ENCODE measurements around the gene NEU1. TPM values are rescaled to one million over a fixed set of nuclear protein-coding genes. Genes with fewer than 3 reads are reported as not detected.
A peak's percentile ranks its signal among the peaks of the same experiment; 100 is the strongest.

Gene NEU1
- total and polyA plus RNA-seq, 4 donors = 27.6 to 42.4 (median 34.8) TPM

DNA sequence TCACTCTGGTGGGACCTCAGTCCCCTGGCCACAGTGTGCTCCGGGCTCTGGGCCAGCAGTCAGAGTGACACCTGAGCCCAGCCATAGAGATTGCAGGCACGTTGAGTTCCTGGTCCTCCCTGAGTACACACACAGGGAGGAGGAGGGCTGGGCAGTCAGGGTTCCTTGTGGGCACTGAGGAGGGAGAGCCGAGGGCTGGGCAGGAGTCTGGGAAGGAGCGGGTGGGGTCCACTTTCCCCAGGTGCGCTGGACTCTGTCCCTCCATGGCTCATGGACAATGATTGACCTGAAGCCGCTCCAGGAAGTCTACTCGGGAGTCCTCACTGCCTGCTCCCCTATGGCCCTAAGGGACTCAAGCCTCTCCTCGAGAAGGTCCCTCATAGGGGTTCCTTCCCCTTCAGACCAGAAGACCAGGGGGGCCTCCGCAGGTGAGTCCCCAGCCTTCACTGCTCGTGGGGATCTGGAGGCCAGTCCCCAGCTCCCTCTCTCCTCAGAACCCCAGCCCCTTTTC, 15.1 kb upstream of the NEU1 start:
- peak; percentile 60 for DNase-seq (ENCODE audit: low spot score)
- peaks cover 2 to 26% (median 10%) of the 10 kb centered on the region in 4 donors for H3K36me3 ChIP-seq (ENCODE audit: control insufficient read depth in 4 of 4, insufficient read depth in 3 of 4, low read depth in 1 of 4, low read length in 3 of 4)
- no peaks in the 10 kb centered on the region for H3K27me3 ChIP-seq (ENCODE audit: control insufficient read depth in 4 of 4, insufficient read depth in 4 of 4, low read length in 3 of 4)
- no peak overlapping the region for H3K27ac ChIP-seq (ENCODE audit: low read depth in 1 of 2, low read length in 2 of 2)
- no peak overlapping the region for H3K9ac ChIP-seq (ENCODE audit: low read depth in 1 of 2, low read length in 2 of 2)
- H3K4me1 ChIP-seq (ENCODE audit: control insufficient read depth in 4 of 4, insufficient read depth in 4 of 4, low read length in 3 of 4) = no peaks in the 10 kb centered on the region
- H3K9me3 ChIP-seq (ENCODE audit: control insufficient read depth in 4 of 4, low read length in 3 of 4) = no peaks in the 10 kb centered on the region
- TF ChIP-seq SP1 (IDR thresholded peaks at IDR 0.05) (no peak), HNF4A (conservative IDR thresholded peaks at IDR 0.05) (no peak), RAD21 (IDR thresholded peaks at IDR 0.05) (no peak), GABPA (IDR thresholded peaks at IDR 0.05 in 1 of 2, conservative IDR thresholded peaks at IDR 0.05 in 1 of 2) (no peak), HNF4G (IDR thresholded peaks at IDR 0.05) (no peak), FOXA2 (IDR thresholded peaks at IDR 0.05) (no peak), YY1 (IDR thresholded peaks at IDR 0.05) (no peak), TAF1 (conservative IDR thresholded peaks at IDR 0.05) (no peak)
- TF ChIP-seq, protein P1, sequence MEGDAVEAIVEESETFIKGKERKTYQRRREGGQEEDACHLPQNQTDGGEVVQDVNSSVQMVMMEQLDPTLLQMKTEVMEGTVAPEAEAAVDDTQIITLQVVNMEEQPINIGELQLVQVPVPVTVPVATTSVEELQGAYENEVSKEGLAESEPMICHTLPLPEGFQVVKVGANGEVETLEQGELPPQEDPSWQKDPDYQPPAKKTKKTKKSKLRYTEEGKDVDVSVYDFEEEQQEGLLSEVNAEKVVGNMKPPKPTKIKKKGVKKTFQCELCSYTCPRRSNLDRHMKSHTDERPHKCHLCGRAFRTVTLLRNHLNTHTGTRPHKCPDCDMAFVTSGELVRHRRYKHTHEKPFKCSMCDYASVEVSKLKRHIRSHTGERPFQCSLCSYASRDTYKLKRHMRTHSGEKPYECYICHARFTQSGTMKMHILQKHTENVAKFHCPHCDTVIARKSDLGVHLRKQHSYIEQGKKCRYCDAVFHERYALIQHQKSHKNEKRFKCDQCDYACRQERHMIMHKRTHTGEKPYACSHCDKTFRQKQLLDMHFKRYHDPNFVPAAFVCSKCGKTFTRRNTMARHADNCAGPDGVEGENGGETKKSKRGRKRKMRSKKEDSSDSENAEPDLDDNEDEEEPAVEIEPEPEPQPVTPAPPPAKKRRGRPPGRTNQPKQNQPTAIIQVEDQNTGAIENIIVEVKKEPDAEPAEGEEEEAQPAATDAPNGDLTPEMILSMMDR (IDR thresholded peaks at IDR 0.05; ENCODE audit: low read depth, low read length, missing input control) = no peak
- TF ChIP-seq, protein P2, sequence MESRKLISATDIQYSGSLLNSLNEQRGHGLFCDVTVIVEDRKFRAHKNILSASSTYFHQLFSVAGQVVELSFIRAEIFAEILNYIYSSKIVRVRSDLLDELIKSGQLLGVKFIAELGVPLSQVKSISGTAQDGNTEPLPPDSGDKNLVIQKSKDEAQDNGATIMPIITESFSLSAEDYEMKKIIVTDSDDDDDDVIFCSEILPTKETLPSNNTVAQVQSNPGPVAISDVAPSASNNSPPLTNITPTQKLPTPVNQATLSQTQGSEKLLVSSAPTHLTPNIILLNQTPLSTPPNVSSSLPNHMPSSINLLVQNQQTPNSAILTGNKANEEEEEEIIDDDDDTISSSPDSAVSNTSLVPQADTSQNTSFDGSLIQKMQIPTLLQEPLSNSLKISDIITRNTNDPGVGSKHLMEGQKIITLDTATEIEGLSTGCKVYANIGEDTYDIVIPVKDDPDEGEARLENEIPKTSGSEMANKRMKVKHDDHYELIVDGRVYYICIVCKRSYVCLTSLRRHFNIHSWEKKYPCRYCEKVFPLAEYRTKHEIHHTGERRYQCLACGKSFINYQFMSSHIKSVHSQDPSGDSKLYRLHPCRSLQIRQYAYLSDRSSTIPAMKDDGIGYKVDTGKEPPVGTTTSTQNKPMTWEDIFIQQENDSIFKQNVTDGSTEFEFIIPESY (IDR thresholded peaks at IDR 0.05) = no peak
- TF ChIP-seq, protein P3, sequence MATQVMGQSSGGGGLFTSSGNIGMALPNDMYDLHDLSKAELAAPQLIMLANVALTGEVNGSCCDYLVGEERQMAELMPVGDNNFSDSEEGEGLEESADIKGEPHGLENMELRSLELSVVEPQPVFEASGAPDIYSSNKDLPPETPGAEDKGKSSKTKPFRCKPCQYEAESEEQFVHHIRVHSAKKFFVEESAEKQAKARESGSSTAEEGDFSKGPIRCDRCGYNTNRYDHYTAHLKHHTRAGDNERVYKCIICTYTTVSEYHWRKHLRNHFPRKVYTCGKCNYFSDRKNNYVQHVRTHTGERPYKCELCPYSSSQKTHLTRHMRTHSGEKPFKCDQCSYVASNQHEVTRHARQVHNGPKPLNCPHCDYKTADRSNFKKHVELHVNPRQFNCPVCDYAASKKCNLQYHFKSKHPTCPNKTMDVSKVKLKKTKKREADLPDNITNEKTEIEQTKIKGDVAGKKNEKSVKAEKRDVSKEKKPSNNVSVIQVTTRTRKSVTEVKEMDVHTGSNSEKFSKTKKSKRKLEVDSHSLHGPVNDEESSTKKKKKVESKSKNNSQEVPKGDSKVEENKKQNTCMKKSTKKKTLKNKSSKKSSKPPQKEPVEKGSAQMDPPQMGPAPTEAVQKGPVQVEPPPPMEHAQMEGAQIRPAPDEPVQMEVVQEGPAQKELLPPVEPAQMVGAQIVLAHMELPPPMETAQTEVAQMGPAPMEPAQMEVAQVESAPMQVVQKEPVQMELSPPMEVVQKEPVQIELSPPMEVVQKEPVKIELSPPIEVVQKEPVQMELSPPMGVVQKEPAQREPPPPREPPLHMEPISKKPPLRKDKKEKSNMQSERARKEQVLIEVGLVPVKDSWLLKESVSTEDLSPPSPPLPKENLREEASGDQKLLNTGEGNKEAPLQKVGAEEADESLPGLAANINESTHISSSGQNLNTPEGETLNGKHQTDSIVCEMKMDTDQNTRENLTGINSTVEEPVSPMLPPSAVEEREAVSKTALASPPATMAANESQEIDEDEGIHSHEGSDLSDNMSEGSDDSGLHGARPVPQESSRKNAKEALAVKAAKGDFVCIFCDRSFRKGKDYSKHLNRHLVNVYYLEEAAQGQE (IDR thresholded peaks at IDR 0.05) = no peak
- TF ChIP-seq, protein P4, sequence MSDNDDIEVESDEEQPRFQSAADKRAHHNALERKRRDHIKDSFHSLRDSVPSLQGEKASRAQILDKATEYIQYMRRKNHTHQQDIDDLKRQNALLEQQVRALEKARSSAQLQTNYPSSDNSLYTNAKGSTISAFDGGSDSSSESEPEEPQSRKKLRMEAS (IDR thresholded peaks at IDR 0.05) = no peak
- H3K4me3 ChIP-seq (ENCODE audit: low read depth in 1 of 3, low read length in 3 of 3) = no peak overlapping the region
- 65% methylated on average over 10 of the region's 10 CpGs for WGBS

DNA sequence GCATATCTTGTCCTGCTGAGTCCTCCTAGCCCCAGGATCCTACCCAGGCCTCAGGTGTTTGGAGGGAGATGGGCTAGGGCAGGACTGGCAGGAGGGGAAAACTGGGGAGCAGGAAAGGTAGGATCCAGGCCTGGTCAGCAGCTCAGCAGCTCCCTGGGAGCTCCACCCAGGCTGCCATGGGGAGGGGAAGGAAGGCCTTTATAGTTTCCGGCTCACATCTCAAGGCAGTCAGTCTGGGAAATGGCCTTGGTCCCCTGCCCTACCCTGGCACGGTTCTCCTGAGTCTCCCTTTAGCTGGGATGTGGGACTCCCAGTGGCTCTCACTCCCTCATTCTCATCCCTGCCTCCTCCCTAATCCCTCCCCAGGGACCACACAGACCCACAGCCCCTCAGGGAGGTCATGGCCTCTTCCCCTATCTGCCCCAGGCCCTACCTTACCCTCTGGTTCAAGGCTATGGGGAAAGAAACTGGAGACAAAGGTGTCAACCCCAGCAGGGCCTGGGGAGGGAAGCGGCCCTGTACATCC, 14.6 kb upstream of the NEU1 start:
- Histone ChIP-seq H3K4me3 (ENCODE audit: low read depth in 1 of 3, low read length in 3 of 3) (no peak overlapping the region), H3K4me1 (ENCODE audit: control insufficient read depth in 4 of 4, insufficient read depth in 4 of 4, low read length in 3 of 4) (no peaks in the 10 kb centered on the region), H3K9ac (ENCODE audit: low read depth in 1 of 2, low read length in 2 of 2) (no peak overlapping the region), H3K27me3 (ENCODE audit: control insufficient read depth in 4 of 4, insufficient read depth in 4 of 4, low read length in 3 of 4) (no peaks in the 10 kb centered on the region), H3K36me3 (ENCODE audit: control insufficient read depth in 4 of 4, insufficient read depth in 3 of 4, low read depth in 1 of 4, low read length in 3 of 4) (peaks cover 0 to 21% (median 9%) of the 10 kb centered on the region in 4 donors), H3K9me3 (ENCODE audit: control insufficient read depth in 4 of 4, low read length in 3 of 4) (no peaks in the 10 kb centered on the region), H3K27ac (ENCODE audit: low read depth in 1 of 2, low read length in 2 of 2) (no peak overlapping the region)
- no peak for DNase-seq (ENCODE audit: low spot score)
- WGBS = 70% methylated on average over 3 of the region's 3 CpGs
- TF ChIP-seq, protein P5, sequence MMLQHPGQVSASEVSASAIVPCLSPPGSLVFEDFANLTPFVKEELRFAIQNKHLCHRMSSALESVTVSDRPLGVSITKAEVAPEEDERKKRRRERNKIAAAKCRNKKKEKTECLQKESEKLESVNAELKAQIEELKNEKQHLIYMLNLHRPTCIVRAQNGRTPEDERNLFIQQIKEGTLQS (IDR thresholded peaks at IDR 0.05) = no peak
- no peak for TF ChIP-seq SP1 (IDR thresholded peaks at IDR 0.05)
- TF ChIP-seq, protein P3 (IDR thresholded peaks at IDR 0.05) = no peak
- no peak for TF ChIP-seq TAF1 (conservative IDR thresholded peaks at IDR 0.05)
- TF ChIP-seq RAD21 (IDR thresholded peaks at IDR 0.05) = no peak
- no peak for TF ChIP-seq FOXA2 (IDR thresholded peaks at IDR 0.05)
- no peak for TF ChIP-seq JUND (IDR thresholded peaks at IDR 0.05)
- TF ChIP-seq FOXA1 (IDR thresholded peaks at IDR 0.05) = no peak
- TF ChIP-seq, protein P2 (IDR thresholded peaks at IDR 0.05) = no peak
- no peak for TF ChIP-seq NR2F2 (IDR thresholded peaks at IDR 0.05)
